HTERT RPE-1 (cell line): ENCODE data around the gene FOXC2.

Experiments
- in situ Hi-C: fragments of 300-500 bp; cut with MboI; formaldehyde crosslinking; loops from 4 replicates; pipeline ENCODE4 v1.14.3; 2020; ENCODE audit warnings: low sequenced_read_pairs

FOXC2 gene

GRCh38 chr16:86572606-86573005 is 6.0 kb downstream of the FOXC2 start:
- in situ Hi-C loops, result no loop called here

- in situ Hi-C loops, result no loop called here
Observed at GRCh38 chr16:86573215-86573614, 6.6 kb downstream of the FOXC2 start.

- in situ Hi-C loops, result no loop called here
Observed at GRCh38 chr16:86573646-86574508, 7.2 kb downstream of the FOXC2 start.

GRCh38 chr16:86574646-86575045 is 8.0 kb downstream of the FOXC2 start:
- in situ Hi-C loops, result no loop called here

- in situ Hi-C loops, result no loop called here
Observed at GRCh38 chr16:86575095-86575685, 8.6 kb downstream of the FOXC2 start.

GRCh38 chr16:86575754-86576557 is 9.3 kb downstream of the FOXC2 start:
- in situ Hi-C loops, result no loop called here

- in situ Hi-C loops, result no loop called here
Observed at GRCh38 chr16:86576591-86577313, 10.1 kb downstream of the FOXC2 start.

GRCh38 chr16:86577314-86577971 is 10.8 kb downstream of the FOXC2 start:
- in situ Hi-C loops, result no loop called here

- in situ Hi-C loops, result no loop called here
Observed at GRCh38 chr16:86578061-86578599, 11.5 kb downstream of the FOXC2 start, which contains the start of gene FOXL1. Gene FOXL1 (plus strand): TSS chr16:86578549. CDS start chr16:86578724, 175 bp downstream.

GRCh38 chr16:86578611-86579267 is 12.1 kb downstream of the FOXC2 start:
- in situ Hi-C loops, result no loop called here

- in situ Hi-C loops, result no loop called here
Observed at GRCh38 chr16:86579268-86580062, 12.8 kb downstream of the FOXC2 start.

- in situ Hi-C loops, result no loop called here
Observed at GRCh38 chr16:86580063-86580790, 13.6 kb downstream of the FOXC2 start.

- in situ Hi-C loops, result no loop called here
Observed at GRCh38 chr16:86580791-86581170, 14.2 kb downstream of the FOXC2 start.

GRCh38 chr16:86581458-86581857 is 14.8 kb downstream of the FOXC2 start:
- in situ Hi-C loops, result no loop called here

- in situ Hi-C loops, result no loop called here
Observed at GRCh38 chr16:86584071-86584685, 17.5 kb downstream of the FOXC2 start.

GRCh38 chr16:86584726-86585721 is 18.4 kb downstream of the FOXC2 start:
- in situ Hi-C loops, result no loop called here
